ENCODE results near the gene SHOX.
"Not testable (repeated sequence)": the region's sequence is repeated elsewhere in the genome, so short reads cannot be mapped to it uniquely, and the experiment has no call there.

SHOX gene

DNA sequence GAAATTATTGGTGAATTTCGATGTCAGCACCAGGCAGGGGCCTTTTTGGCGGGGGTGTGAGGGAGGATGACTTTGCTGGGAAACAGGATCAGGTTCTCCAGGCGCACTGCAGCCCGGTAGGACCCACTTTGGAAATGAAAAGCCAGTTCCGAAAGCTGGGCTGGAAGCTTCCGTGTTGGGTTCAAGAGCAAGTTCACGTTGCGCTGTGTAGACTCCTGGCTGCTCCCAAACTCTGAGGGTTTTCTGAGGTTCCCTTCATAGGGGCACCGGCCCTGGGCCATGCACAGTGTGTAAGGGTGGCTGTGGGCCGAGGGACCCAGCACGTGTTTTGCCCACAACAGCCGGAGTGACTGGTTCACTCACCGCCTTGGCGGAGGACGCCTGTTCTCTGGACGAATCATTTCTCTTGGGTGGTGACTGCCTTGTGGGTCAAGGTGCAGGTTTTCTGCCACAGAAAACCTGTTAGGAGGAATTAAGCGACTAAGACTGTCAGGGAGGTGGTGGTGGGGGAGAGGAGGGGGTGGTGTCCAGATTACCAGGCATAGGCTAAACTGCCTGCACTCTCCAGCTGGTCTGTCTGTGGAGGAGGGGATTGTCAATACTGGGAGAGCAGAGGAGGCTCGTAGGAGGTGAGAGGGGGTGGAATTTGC, 8.0 kb downstream of the SHOX start:
- no peak for DNase-seq

DNA sequence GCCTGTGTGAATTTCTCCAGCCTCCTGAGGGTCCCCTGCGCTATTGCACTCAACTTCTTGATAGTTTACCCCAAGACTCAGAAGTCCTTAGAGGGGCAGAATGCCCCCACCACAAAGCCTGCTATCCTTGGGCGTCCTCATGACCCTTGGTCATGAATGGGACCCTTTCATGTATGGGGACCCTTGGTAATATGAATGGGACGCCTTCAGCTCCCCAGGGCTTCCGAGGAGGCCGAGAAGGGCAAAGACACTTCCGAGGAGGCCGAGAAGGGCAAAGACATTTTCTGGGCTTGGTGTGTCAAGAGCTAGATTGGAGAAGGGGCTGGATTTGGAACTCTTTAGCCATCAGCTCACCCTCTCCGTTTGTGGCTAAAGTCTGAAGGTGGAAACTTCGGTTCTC, 8.6 kb downstream of the SHOX start:
- DNase-seq = no peak

DNA sequence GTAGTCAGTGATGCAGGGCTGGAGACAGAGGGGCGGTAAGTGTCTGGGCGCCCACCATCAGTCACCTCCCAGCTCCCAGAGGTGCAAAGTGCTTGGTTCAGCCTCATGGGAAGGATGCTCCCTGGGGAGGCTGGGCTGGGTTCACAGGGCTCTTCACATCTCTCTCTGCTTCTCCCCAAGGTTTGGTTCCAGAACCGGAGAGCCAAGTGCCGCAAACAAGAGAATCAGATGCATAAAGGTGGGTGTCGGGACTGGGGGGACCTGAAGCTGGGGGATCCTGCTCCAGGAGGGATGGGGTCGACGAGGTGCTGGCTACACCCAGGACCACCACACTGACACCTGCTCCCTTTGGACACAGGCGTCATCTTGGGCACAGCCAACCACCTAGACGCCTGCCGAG, 10.1 kb downstream of the SHOX start:
- DNase-seq = no peak

DNA sequence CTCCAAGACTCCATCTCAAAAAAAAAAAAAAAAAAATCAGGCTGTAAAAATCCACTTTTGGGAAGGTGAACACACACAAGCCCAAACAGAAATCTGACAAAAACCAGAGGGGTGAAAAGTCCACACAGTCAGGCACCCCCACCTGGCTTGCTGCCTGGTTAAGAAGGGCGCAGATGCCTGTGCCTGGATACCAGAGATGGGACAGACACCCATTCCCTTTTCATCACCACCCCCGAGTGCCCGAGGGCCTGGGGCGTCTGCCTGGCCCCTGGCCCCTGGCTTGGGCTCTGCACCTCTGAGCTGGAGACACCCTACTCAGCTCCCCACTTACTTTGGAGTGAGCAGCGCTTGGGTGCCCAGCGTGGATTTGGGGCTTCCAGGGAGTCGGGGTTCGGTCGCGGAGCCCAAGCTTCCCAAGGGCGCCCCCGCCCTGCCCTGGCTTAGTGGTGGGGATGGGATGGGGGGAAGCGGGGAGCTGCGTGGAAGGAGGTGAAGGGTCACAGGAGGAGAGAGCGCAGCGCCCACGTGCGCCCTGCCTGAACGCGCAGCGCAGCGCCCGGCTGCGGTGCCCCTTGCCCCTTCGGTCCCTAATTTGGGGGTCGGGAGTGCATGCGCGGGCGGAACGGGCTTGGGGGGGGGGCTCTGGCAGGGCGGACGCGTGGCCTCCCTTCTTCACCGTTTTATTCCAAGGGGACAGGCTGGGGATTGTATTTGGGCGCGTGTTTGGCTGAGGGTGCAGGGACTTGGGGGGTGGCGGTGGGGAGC, 11.3 kb downstream of the SHOX start:
- no peak for DNase-seq

DNA sequence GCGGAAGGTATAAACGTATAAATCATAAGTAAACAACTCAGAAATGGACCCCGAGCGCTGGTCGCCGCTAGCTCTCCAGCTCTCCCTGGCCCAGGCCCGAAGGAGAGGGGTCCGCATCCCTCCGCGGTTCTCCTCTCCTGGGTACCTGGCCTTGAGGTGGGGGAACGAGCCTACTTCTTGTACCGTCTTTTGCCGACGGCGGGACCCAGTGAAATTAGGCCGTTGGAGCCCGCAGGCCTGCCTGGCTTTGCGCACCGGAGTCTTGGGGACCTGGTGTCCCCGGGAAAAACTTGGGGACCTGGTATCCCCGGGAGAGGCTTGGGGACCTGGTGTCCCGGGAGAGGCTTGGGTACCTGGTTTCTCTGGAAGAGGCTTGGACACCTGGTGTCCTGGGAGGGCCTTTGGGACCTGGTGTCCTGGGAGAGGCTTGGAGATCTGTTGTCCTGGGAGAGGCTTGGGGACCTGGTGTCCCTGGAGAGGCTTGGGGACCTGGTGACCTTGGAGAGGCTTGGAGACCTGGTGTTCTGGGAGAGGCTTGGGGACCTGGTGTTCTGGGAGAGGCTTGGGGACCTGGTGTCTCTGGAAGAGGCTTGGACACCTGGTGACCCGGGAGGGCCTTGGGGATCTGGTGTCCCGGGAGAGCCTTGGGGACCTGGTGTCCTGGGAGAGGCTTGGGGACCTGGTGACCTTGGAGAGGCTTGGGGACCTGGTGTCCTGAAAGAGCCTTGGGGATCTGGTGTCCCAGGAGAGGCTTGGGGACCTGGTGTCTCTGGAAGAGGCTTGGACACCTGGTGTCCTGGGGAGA, 12.0 kb downstream of the SHOX start:
- no peak for DNase-seq

DNA sequence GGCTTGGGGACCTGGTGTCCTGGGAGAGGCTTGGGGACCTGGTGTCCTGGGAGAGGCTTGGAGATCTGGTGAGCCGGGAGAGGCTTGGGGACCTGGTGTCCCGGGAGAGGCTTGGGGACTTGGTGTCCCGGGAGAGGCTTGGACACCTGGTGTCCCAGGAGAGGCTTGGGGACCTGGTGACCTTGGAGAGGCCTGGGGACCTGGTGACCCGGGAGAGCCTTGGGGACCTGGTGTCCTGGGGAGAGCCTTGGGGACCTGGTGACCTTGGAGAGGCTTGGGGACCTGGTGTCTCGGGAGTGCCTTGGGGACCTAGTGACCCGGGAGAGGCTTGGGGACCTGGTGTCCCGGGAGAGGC, 12.6 kb downstream of the SHOX start:
- no peak for DNase-seq

DNA sequence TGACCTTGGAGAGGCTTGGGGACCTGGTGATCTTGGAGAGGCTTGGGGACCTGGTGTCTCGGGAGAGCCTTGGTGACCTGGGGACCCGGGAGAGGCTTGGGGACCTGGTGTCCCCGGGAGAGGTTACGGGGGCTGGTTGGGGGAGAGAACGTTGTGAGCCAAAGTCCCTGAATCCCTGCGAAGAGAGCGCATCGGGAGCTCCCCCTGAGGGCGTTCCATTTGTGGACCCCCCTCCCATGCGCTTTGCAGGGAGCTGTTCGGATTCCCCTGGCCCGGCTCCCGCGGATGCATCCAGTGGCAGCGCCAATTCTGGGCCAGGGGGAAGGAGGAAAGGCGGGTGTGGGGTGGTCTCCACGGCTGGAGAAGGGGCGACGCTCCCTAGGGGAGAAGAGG, 13.3 kb downstream of the SHOX start:
- DNase-seq = no peak

DNA sequence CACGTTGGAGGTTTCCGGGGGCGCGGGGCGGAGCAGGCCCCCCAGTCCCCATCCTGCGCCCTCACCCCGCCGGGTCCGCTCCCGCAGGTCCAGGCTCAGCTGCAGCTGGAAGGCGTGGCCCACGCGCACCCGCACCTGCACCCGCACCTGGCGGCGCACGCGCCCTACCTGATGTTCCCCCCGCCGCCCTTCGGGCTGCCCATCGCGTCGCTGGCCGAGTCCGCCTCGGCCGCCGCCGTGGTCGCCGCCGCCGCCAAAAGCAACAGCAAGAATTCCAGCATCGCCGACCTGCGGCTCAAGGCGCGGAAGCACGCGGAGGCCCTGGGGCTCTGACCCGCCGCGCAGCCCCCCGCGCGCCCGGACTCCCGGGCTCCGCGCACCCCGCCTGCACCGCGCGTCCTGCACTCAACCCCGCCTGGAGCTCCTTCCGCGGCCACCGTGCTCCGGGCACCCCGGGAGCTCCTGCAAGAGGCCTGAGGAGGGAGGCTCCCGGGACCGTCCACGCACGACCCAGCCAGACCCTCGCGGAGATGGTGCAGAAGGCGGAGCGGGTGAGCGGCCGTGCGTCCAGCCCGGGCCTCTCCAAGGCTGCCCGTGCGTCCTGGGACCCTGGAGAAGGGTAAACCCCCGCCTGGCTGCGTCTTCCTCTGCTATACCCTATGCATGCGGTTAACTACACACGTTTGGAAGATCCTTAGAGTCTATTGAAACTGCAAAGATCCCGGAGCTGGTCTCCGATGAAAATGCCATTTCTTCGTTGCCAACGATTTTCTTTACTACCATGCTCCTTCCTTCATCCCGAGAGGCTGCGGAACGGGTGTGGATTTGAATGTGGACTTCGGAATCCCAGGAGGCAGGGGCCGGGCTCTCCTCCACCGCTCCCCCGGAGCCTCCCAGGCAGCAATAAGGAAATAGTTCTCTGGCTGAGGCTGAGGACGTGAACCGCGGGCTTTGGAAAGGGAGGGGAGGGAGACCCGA, 14.0 kb downstream of the SHOX start:
- no peak for DNase-seq

DNA sequence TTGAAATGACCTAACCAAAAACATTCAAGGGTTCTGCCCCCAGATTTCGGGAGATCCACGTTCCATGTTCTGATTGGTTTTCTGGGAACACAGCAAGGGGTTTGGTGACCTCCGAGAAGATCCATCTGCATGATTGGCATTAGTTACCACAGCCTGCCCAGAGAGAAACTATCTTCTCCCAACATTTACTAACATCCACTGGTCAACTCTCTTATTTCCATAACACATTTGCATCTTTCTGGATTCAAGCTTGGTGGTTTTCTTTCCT, 15.6 kb downstream of the SHOX start:
- DNase-seq = no peak

DNA sequence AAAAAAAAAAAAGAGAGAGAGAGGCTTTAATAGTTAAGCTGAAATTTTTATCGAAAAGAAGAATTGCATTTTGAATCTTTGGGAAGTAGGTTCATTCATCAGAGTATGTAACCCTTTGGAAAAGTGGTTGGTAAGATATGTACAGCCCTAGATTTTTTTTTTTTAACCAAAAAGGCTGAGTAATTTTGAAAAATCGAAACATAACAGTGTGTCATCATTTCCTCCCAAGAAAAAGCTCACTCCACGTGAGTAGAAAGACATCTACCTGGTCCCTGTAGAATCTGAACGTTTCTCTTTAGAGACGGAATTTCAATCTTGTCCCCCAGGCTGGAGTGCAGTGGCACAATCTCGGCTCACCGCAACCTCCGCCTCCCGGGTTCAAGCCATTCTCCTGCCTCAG, 16.2 kb downstream of the SHOX start:
- DNase-seq = no peak

DNA sequence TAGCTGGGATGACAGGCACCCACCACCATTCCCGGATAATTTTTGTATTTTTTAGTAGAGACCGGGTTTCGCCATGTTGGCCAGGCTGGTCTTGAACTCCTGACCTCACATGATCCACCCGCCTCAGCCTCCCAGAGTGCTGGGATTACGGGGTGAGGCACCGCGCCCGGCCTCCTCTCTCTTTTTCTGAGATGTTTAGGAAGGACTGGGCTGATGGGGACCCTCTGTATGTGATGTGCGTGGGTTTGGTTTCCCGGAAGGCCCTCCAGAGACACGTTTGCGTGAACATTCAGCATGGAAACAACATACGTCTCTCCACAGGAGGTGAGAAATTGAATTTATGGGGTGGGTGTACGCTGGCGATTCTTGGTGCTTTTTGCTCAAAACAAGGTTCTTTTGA, 18.6 kb downstream of the SHOX start:
- DNase-seq = no peak

DNA sequence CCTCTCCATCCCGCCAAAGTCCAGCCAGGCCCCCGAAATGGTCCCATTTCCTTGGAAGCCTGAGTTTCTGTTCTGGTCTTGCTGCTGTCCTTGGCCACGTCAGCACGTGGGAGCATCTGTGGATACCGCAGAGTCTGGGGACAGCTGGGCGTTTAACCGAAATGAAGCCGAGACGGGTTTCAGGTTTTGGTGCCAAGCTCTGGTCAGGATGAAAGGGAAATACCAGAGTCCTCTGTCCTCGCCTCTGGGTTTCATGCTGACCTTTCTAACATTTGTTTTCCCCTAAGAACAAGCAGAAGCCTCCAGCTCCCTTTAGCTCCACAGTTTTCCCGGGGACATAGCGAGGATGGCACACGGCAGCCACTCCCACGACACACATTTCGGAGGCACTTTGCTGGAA, 19.7 kb downstream of the SHOX start:
- DNase-seq = no peak

DNA sequence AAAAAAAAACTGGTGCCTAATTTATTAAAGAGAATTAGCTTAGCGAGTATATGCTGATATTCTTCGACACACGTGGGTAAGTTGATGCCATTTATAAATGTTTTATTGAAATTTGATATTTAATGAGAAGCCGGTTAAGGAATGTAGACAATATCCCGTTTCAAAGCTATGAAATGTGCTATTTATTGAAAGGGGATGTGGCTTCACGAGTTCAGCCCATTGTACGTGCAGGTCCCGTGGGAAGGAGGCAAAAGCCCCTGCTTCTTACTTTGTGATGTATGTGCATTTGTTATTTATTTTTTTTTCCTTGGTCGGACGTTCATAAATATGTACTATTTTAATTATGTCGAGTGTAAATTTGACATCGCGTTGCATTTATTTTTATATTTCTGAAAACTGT, 20.2 kb downstream of the SHOX start:
- DNase-seq = no peak

DNA sequence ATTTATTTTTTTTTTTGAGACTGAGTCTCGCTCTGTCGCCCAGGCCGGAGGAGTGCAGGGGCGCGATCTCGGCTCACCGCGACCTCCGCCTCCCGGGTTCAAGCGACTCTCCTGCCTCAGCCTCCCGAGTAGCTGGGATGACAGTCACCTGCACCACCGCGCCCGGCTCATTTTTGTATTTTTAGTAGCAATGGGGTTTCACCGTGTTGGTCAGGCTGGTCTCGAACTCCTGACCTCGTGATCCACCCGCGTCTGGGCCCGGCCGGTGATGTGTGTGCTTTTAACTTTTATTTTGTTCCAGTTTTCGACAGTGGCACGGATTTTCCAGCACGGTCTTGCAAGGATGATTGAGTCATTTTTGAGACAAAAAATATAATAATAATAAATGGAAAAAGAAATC, 21.3 kb downstream of the SHOX start:
- not testable (repeated sequence) for DNase-seq

DNA sequence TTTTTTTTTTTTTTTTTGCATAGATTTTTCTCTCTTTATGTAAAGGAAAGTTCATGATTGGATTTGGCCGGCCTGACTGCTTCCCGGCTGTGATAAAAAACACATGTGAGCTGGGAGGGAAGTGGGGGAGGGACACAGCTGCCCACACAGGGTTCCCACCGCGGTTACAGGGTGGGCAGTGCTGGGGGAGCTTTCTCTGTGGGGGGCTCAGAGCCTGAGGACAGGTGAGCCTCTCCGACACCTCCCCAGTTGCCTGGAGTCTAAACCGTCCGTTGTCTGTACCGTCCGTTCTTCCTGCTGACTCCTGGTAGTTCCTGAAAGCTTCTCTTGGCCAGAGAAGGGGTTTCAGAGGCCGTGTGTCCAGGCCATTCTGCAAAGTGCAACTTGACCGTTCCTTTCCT, 21.8 kb downstream of the SHOX start:
- DNase-seq = no peak

DNA sequence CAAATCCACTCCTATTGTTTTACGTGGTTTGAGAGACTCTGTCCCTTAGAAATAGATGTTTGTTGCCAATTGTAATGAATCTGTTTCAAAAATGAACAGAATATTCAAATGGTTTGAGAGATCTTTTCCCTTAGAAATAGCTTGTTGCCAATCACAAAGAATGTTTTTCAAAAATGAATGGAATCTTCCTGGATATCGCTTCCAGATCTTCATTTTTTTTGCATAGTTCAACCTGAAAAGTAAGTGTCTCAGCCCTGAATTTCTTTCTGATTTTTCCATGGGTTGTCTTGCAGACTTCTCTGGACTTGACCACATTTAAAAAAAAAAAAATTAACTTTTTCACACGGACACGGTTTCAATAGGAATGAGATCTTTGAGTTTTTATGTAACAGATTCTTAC, 22.7 kb downstream of the SHOX start:
- no peak for DNase-seq

DNA sequence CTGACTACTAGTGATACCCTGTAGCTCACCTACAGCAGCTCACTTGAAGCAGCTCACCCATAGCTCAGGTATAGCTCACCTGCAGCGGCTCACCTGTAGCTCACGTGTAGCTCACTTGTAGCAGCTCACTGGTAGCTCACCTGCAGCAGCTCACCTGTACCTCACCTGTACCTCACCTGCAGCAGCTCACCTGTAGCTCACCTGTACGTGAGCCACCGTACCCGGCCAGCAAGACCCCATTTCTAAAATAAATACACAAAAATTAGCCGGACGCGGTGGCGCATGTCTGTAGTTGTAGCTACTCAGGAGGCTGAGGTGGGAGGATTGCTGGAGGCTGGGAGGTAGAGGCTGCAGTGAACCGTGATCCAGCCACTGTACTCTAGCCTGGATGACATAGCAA, 30.6 kb downstream of the SHOX start:
- no peak for DNase-seq

DNA sequence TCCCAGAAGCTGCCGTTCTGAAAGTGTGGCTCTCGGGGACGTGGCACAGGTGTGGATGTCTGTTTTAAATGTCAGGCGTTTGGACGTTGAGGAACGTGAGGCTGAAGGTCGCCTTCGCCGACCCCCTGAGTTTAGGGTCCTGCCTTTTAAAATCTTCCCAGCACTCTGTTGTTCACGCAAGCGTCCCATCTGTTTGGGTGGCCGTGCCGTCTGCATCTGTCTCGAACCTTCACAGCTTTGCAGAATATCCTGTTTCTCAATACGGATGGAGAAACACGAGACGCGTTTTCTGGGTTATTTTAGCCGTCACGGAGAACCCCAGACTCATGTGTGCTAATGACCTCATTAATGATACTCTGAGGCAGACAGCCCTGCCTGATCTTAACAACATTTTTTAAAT, 31.5 kb downstream of the SHOX start:
- DNase-seq = no peak

DNA sequence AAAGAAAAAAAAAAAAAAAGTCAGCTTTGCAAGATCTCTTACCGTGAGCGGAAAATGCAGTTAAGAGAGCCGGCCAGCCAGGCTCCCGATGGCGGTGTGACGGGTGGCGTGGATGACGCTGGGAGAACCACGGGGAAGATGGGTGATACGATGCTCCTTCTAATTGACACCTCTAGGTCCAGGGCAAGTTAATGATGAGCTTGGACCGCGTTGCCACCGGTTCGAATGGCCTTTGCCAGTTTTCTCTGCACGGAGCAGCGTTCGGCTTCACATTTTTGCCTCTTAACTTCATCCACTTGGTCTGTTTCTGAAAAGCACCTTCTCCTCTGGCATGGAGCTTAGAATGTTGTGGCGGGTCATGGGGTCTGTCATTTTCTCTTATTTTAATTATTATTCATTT, 33.2 kb downstream of the SHOX start:
- DNase-seq = no peak

DNA sequence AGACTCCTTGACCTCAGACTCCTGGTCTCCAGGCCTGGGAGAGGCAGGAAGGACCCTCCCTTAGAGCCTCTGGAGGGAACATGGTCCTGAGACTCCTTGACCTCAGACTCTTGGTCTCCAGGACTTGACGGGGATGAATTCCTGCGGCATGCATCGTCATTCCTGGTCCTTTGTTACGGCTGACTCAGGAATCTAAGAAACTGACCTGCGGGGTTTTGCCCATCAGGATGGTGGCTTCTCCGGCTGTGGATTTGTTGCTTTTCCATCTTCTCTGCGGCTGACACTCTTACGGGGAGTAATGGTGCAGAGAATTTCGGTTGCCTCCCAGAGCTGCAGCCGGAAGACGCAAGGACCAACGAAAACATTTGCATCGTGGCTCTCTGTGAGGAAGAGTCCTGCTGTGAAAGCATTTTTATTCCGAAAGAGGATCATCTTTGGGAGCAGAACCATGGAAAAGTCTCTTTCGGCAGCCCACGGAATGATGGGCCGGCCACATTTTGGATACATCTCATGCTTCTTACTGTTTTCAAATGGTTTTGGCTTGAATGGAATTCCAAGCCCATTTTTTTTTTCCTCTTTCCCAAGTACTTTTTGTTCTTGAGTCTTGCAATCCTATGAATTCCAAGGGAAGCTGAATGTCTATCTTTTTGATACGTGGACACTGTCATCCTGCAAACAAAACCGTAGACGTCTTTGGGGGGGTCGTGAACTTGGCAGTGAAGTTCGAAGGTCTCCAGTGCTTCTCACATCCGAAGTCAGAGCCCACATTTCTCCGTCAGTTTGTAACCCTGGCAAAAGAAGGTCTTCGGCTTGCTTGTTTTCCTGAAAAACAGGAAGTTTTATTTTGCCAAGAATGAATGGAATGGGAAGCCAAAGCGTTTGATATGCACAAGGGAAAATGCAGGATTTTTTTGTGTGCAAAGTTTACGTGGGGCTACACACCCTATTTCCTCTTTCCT, 36.5 kb downstream of the SHOX start:
- DNase-seq = no peak

DNA sequence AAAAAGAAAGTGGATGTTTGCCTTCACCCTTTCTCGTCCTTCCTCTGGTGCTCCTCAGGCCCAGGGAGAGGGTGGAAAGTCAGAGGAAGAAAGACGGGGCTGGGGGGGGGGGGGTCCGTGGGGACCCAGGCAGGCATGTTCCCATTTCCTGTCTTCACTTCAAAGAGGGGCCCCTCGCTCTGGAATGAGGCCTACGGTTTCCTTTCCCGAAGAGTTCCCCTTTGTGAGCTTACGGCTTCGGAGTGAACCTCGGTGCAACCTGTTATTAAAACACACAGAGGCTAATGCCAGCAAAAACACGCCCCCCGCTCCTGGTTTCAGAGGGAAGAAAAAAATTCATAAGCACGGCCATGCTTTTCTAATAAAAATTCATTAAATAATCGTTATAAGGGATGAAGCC, 40.1 kb downstream of the SHOX start:
- DNase-seq = no peak

DNA sequence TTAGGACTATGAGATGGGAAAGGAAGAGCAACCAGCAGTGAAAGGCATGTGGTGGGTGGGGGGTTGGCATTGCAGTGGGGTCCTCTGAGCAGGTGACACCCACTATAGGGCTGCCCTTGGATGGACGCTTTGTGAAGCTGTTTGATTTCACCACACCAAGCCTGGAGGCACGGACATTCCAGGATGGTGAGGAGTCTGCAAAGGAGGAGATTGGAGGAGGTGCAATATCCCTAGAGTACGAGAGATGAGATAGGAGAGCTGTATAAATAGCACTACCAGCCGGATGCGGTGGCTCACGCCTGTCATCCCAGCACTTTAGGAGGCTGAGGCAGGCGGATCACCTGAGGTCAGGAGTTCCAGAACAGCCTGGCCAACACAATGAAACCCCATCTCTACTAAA, 42.3 kb downstream of the SHOX start:
- DNase-seq = no peak
